NCI-H1105 (cell line): Measurements from ENCODE around the gene SIGLEC5.
A peak's percentile ranks its signal among the peaks of the same experiment; 100 is the strongest.
"Not testable (repeated sequence)": the region's sequence is repeated elsewhere in the genome, so short reads cannot be mapped to it uniquely, and the experiment has no call there.

Source experiments
- DNase-seq: peaks from one replicate; lab custom pipeline; 2025; lab: John Stamatoyannopoulos, UW

Gene SIGLEC5

GRCh38 chr19:51630315-51630714 is at the start of gene SIGLEC5:
Gene SIGLEC5, minus strand, starts transcription at chr19:51630401. Its CDS starts 66 bp downstream, at chr19:51630335.
- DNase-seq, result not testable (repeated sequence)

GRCh38 chr19:51676566-51677083 is 46.4 kb upstream of the SIGLEC5 start:
- DNase-seq, result no peak

GRCh38 chr19:51675911-51676565 is 45.8 kb upstream of the SIGLEC5 start:
- DNase-seq, result not testable (repeated sequence)

- no peak for DNase-seq
These were observed 38.0 kb upstream of the SIGLEC5 start for GRCh38 chr19:51668216-51668615.

GRCh38 chr19:51664997-51665396 is 34.8 kb upstream of the SIGLEC5 start:
- no peak for DNase-seq

- no peak for DNase-seq
These were observed 33.9 kb upstream of the SIGLEC5 start for GRCh38 chr19:51664131-51664530.

- no peak for DNase-seq
These were observed 33.4 kb upstream of the SIGLEC5 start for GRCh38 chr19:51663650-51664049.

GRCh38 chr19:51660975-51661600 is 30.9 kb upstream of the SIGLEC5 start:
- DNase-seq, result peak; percentile 47

- DNase-seq, result no peak
These were observed 24.6 kb upstream of the SIGLEC5 start for GRCh38 chr19:51654783-51655182.

GRCh38 chr19:51653162-51653561 is 23.0 kb upstream of the SIGLEC5 start:
- no peak for DNase-seq

- no peak for DNase-seq
These were observed 22.1 kb upstream of the SIGLEC5 start for GRCh38 chr19:51652266-51652665.

GRCh38 chr19:51651216-51651846 is 21.1 kb upstream of the SIGLEC5 start:
- DNase-seq, result no peak

- DNase-seq, result no peak
These were observed 17.1 kb upstream of the SIGLEC5 start for GRCh38 chr19:51647318-51647717.

- not testable (repeated sequence) for DNase-seq
These were observed 16.5 kb upstream of the SIGLEC5 start, which contains the start of gene SIGLEC14 for GRCh38 chr19:51646730-51647129. Gene SIGLEC14, minus strand, starts transcription at chr19:51646825. Its CDS starts 66 bp downstream, at chr19:51646759.

- DNase-seq, result no peak
These were observed 14.6 kb upstream of the SIGLEC5 start for GRCh38 chr19:51644636-51645271.

- DNase-seq, result no peak
These were observed 11.4 kb upstream of the SIGLEC5 start for GRCh38 chr19:51641648-51642047.

- no peak for DNase-seq
These were observed 10.2 kb upstream of the SIGLEC5 start for GRCh38 chr19:51640386-51640785.

- no peak for DNase-seq
These were observed 9.7 kb upstream of the SIGLEC5 start for GRCh38 chr19:51639916-51640315.

- no peak for DNase-seq
These were observed 7.3 kb upstream of the SIGLEC5 start for GRCh38 chr19:51637362-51637978.

- no peak for DNase-seq
These were observed 1.9 kb upstream of the SIGLEC5 start for GRCh38 chr19:51632126-51632525.

- DNase-seq, result no peak
These were observed 1.9 kb downstream of the SIGLEC5 start for GRCh38 chr19:51628153-51628939.
